ENCODE data around the gene PRRT3. TPM values are rescaled to one million over a fixed set of nuclear protein-coding genes. Genes with fewer than 3 reads are reported as not detected.

The PRRT3 gene
- total and polyA plus RNA-seq, 2 of the 13 experiments (the other 11 are each of a cell fraction or from before 2014, with no cell fraction given), result 0.22 to 0.44 TPM

GRCh38 chr3:9934235-9934621 is 18.0 kb downstream of the PRRT3 start:
- peak overlapping the region; percentile 85 for H3K9ac ChIP-seq (ENCODE audit: insufficient read depth, low read depth, low read length)

More at GRCh38 chr3:9934235-9934621, 18.0 kb downstream of the PRRT3 start:
- Histone ChIP-seq H3K27me3 (ENCODE audit: control insufficient read depth in 1 of 2, insufficient read depth in 2 of 2, low read length in 2 of 2) (no peaks in the 10 kb centered on the region), H4K20me1 (ENCODE audit: insufficient read depth, low read length) (no peaks in the 10 kb centered on the region), H2AFZ (ENCODE audit: low read length) (no peak overlapping the region), H3K36me3 (replicated peaks in 1 of 2; ENCODE audit: control insufficient read depth in 1 of 2, insufficient read depth in 2 of 2, low read length in 2 of 2) (peaks cover 0 to 18% of the 10 kb centered on the region in 2 experiments; a peak in 2 of 5 replicates), H3K9me3 (ENCODE audit: low read length) (no peaks in the 10 kb centered on the region), H3K79me2 (ENCODE audit: insufficient read depth, low read length) (peaks cover 20% of the 10 kb centered on the region), H3K4me1 (ENCODE audit: insufficient read depth, low read length) (peaks cover 48% of the 10 kb centered on the region), H3K27ac (ENCODE audit: extremely low read length, insufficient read depth, low read length) (peak overlapping the region; percentile 92), H3K4me3 (replicated peaks in 1 of 3; ENCODE audit: insufficient read depth in 1 of 3, low read depth in 2 of 3, low read length in 3 of 3) (peak overlapping the region; percentile 70 to 82 (median 80)), H3K4me2 (ENCODE audit: low read depth, low read length) (peak overlapping the region; percentile 86)
- 7% methylated on average over 11 of the region's 11 CpGs for WGBS (ENCODE audit: low lambda C conversion rate)
- FAIRE-seq (no peak), ATAC-seq (peak; percentile 7), DNase-seq (ENCODE audit: low spot score) (no peak)
- in situ Hi-C loops (cut with HindIII; ENCODE audit: extremely low pct_ligation_motif_present, low pct_unique_long_range_greater_than_20kb), result no loop called here
- intact Hi-C loops (cut with micrococcal nuclease; ENCODE audit: unreplicated experiment), result loop anchor here (5.0 kb wide), 1 partner anchor 37 kb away; no protein-coding TSS in a partner anchor
- CTCF ChIA-PET (ENCODE audit: low intra/inter-chr PET ratio, low total read pairs), result interaction anchor here (3.1 kb wide), 1 partner anchor 12 kb away, joined by 14 read pairs; no protein-coding TSS in a partner anchor
- no TSS peak for BruUV-seq (replicated peaks)
- POLR2A ChIA-PET, result interaction anchor here (1.0 to 7.6 kb wide), 13 partner anchors 8 to 269 kb away, joined by 3 to 124 read pairs (median 11); partner anchors contain the start of genes IL17RC, IL17RE and VHL
- TF ChIP-seq ZNF17 (CRISPR knock-in tag; IDR thresholded peaks at IDR 0.05), result no peak
- TF ChIP-seq, protein P1, sequence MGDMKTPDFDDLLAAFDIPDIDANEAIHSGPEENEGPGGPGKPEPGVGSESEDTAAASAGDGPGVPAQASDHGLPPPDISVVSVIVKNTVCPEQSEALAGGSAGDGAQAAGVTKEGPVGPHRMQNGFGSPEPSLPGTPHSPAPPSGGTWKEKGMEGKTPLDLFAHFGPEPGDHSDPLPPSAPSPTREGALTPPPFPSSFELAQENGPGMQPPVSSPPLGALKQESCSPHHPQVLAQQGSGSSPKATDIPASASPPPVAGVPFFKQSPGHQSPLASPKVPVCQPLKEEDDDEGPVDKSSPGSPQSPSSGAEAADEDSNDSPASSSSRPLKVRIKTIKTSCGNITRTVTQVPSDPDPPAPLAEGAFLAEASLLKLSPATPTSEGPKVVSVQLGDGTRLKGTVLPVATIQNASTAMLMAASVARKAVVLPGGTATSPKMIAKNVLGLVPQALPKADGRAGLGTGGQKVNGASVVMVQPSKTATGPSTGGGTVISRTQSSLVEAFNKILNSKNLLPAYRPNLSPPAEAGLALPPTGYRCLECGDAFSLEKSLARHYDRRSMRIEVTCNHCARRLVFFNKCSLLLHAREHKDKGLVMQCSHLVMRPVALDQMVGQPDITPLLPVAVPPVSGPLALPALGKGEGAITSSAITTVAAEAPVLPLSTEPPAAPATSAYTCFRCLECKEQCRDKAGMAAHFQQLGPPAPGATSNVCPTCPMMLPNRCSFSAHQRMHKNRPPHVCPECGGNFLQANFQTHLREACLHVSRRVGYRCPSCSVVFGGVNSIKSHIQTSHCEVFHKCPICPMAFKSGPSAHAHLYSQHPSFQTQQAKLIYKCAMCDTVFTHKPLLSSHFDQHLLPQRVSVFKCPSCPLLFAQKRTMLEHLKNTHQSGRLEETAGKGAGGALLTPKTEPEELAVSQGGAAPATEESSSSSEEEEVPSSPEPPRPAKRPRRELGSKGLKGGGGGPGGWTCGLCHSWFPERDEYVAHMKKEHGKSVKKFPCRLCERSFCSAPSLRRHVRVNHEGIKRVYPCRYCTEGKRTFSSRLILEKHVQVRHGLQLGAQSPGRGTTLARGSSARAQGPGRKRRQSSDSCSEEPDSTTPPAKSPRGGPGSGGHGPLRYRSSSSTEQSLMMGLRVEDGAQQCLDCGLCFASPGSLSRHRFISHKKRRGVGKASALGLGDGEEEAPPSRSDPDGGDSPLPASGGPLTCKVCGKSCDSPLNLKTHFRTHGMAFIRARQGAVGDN (CRISPR knock-in tag; IDR thresholded peaks at IDR 0.05), result no peak
- no peak for TF ChIP-seq SCMH1 (CRISPR knock-in tag; IDR thresholded peaks at IDR 0.05; ENCODE audit: borderline replicate concordance)
- no peak for TF ChIP-seq LCORL (IDR thresholded peaks at IDR 0.05)
- TF ChIP-seq LCORL (CRISPR knock-in tag; IDR thresholded peaks at IDR 0.05), result no peak
- TF ChIP-seq RFX5 (IDR thresholded peaks at IDR 0.05; ENCODE audit: low read depth, low read length), result no peak
- TF ChIP-seq GZF1 (CRISPR knock-in tag; IDR thresholded peaks at IDR 0.05), result no peak
- TF ChIP-seq CREB3 (CRISPR knock-in tag; IDR thresholded peaks at IDR 0.05), result no peak
- no peak for TF ChIP-seq ZEB1 (IDR thresholded peaks at IDR 0.05; ENCODE audit: insufficient replicate concordance, low read depth)
- TF ChIP-seq POLR2AphosphoS5 (IDR thresholded peaks at IDR 0.05; ENCODE audit: low read depth, low read length), result no peak
- peak; percentile 52; the same call in 1 of the 2 replicates for TF ChIP-seq ZNF501 (CRISPR knock-in tag; IDR thresholded peaks at IDR 0.05)
- TF ChIP-seq ZNF30 (CRISPR knock-in tag; IDR thresholded peaks at IDR 0.05), result 0 out of 2 replicates have a peak, but pooled peaks have one; percentile 0
- 0 out of 2 replicates have a peak, but pooled peaks have one; percentile 4 for TF ChIP-seq KDM5A (IDR thresholded peaks at IDR 0.05; ENCODE audit: borderline replicate concordance, low read length)
- TF ChIP-seq ZFP1 (CRISPR knock-in tag; IDR thresholded peaks at IDR 0.05), result no peak

Data from HepG2 (cell line).